Keratinocyte (primary cell): ENCODE measurements around the gene TRIM63. TPM values are rescaled to one million over a fixed set of nuclear protein-coding genes. Genes with fewer than 3 reads are reported as not detected.

ENCODE experiments used
- DNase-seq: peaks from one replicate; pipeline ENCODE4 v3.0.0-alpha.2; 2011; ENCODE audit warnings: low read depth, missing footprints, low spot score
- FAIRE-seq: peaks from 2 replicates; lab custom pipeline; 2011; peaks lifted over from hg19 to GRCh38; lab: Jason Lieb, UNC
- H2AFZ ChIP-seq: 2 replicates; pipeline ENCODE4 v1.6.0; 2012; ENCODE audit warnings: low read length, control low read depth, inconsistent platforms; ENCODE audit not compliant: control insufficient read depth
- H3K27ac ChIP-seq: 2 replicates; pipeline ENCODE4 v1.5.1; 2011; ENCODE audit warnings: low read length; ENCODE audit not compliant: control insufficient read depth, insufficient read depth
- H3K27me3 ChIP-seq: 3 replicates; pipeline ENCODE4 v1.6.0; 2011; ENCODE audit warnings: low read length; ENCODE audit not compliant: control insufficient read depth, insufficient read depth; ENCODE audit errors: extremely low read depth
- H3K36me3 ChIP-seq, 2 experiments: 2 replicates in 1 of 2; 3 replicates in 1 of 2; pipeline ENCODE4 v1.5.1; 2011; ENCODE audit warnings: low read length in 2 of 2, mild to moderate bottlenecking in 1 of 2; ENCODE audit not compliant: control insufficient read depth in 2 of 2, insufficient read depth in 2 of 2; ENCODE audit errors: extremely low read depth in 1 of 2
- H3K4me1 ChIP-seq: 3 replicates; pipeline ENCODE4 v1.5.1; 2011; ENCODE audit warnings: low read length; ENCODE audit not compliant: control insufficient read depth, insufficient read depth; ENCODE audit errors: extremely low read depth
- H3K4me2 ChIP-seq: 3 replicates; pipeline ENCODE4 v1.6.0; 2011; ENCODE audit warnings: low read depth, low read length; ENCODE audit not compliant: control insufficient read depth, insufficient read depth; ENCODE audit errors: extremely low read depth
- H3K4me3 ChIP-seq, 3 experiments: fragments of 200-600 bp in 1 of 3; sonication (generic) in 1 of 3; 2 replicates in 2 of 3; 3 replicates in 1 of 3; pipeline ENCODE4 v1.5.1; 2011 to 2016; ENCODE audit warnings: low read length in 3 of 3, mild to moderate bottlenecking in 3 of 3, control low read depth in 2 of 3, inconsistent platforms in 1 of 3, low read depth in 1 of 3, mixed read lengths in 1 of 3, mixed run types in 1 of 3, moderate library complexity in 1 of 3; ENCODE audit not compliant: control insufficient read depth in 2 of 3, insufficient read depth in 2 of 3; ENCODE audit errors: extremely low read depth in 1 of 3
- H3K79me2 ChIP-seq: 2 replicates; pipeline ENCODE4 v1.6.0; 2012; ENCODE audit warnings: low read length; ENCODE audit not compliant: control insufficient read depth, insufficient read depth
- H3K9ac ChIP-seq: 3 replicates; pipeline ENCODE4 v1.6.0; 2011; ENCODE audit warnings: low read length; ENCODE audit not compliant: control insufficient read depth, insufficient read depth; ENCODE audit errors: extremely low read depth
- H3K9me1 ChIP-seq: 3 replicates; pipeline ENCODE4 v1.6.0; 2011; ENCODE audit warnings: low read length; ENCODE audit not compliant: control insufficient read depth, insufficient read depth; ENCODE audit errors: extremely low read depth
- H3K9me3 ChIP-seq: 2 replicates; pipeline ENCODE4 v1.5.1; 2012; ENCODE audit warnings: low read depth, low read length; ENCODE audit not compliant: control insufficient read depth
- H4K20me1 ChIP-seq: 3 replicates; pipeline ENCODE4 v1.6.0; 2011; ENCODE audit warnings: low read length; ENCODE audit not compliant: control insufficient read depth, insufficient read depth; ENCODE audit errors: extremely low read depth
- EZH2 ChIP-seq: IDR thresholded peaks from one replicate; pipeline ENCODE4 v1.6.1; 2012; ENCODE audit warnings: inconsistent platforms, mild to moderate bottlenecking, low read length, moderate library complexity
- dilution Hi-C: fragments of 300-500 bp; cut with MboI; formaldehyde crosslinking; loops from one replicate; pipeline ENCODE4 v1.7.0; 2020; ENCODE audit warnings: low sequenced_read_pairs; ENCODE audit not compliant: extremely low pct_ligation_motif_present
- polyA plus RNA-seq, 5 experiments: library from polyadenylated mRNA; depleted of rRNA in 3 of 5; stranded (reverse) in 3 of 5; stranded (forward) in 1 of 5; unstranded in 1 of 5; fragments of >200 nt; gene quantifications; 1 replicate in 1 of 5; 2 replicates in 3 of 5; 3 replicates in 1 of 5; pipeline versions ENCODE4 v1.2.1 to v1.2.3, GENCODE V29; 2011 to 2012; ENCODE audit warnings: missing spikeins in 2 of 5, low read depth in 1 of 5, low replicate concordance in 1 of 5
- TF ChIP-seq, protein P1 (sequence below), 3 experiments: IDR thresholded peaks in 1 of 3; conservative IDR thresholded peaks in 1 of 3; optimal IDR thresholded peaks in 1 of 3; 2 replicates in 2 of 3; 3 replicates in 1 of 3; pipeline versions ENCODE3 to v1.5.1; 2011; ENCODE audit warnings: low read length in 3 of 3, mild to moderate bottlenecking in 3 of 3, moderate library complexity in 2 of 3, control low read depth in 1 of 3, inconsistent platforms in 1 of 3; ENCODE audit not compliant: insufficient read depth in 2 of 3; ENCODE audit errors: extremely low read depth in 1 of 3

TRIM63 gene
- polyA plus RNA-seq, 1 donor (not counting 4 experiments of a cell fraction or from before 2014, with no cell fraction given) = not detected

DNA sequence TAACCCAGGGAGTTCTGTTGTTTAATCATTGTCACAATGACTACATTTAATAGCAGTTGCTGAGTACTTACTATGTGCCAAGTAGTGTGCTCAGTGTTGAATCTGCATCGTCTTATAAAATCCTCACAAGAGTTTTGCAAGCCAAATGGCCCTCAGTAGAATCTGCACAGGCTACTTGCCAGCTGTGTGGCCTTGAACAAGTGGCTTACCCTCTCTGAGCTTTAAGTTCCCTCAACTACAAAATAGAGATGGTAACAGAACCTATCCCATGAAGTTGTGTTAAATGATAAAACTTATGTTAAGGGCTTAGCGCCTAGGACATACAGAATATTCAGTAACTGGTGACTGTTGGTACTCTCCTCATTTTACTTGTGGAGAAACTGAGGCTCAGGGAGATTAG, 12.4 kb downstream of the TRIM63 start:
- dilution Hi-C loops = no loop called here
- Histone ChIP-seq H3K9me1 (no peaks in the 10 kb centered on the region), H3K27me3 (peaks cover 26% of the 10 kb centered on the region), H3K4me3 (no peak overlapping the region), H4K20me1 (no peaks in the 10 kb centered on the region), H3K9ac (no peak overlapping the region), H3K36me3 (no peaks in the 10 kb centered on the region), H3K9me3 (no peaks in the 10 kb centered on the region), H3K79me2 (no peaks in the 10 kb centered on the region), H3K27ac (no peak overlapping the region), H3K4me2 (no peak overlapping the region), H2AFZ (no peak overlapping the region), H3K4me1 (no peaks in the 10 kb centered on the region)
- no peak for DNase-seq
- no peak for FAIRE-seq
- TF ChIP-seq, protein P1, sequence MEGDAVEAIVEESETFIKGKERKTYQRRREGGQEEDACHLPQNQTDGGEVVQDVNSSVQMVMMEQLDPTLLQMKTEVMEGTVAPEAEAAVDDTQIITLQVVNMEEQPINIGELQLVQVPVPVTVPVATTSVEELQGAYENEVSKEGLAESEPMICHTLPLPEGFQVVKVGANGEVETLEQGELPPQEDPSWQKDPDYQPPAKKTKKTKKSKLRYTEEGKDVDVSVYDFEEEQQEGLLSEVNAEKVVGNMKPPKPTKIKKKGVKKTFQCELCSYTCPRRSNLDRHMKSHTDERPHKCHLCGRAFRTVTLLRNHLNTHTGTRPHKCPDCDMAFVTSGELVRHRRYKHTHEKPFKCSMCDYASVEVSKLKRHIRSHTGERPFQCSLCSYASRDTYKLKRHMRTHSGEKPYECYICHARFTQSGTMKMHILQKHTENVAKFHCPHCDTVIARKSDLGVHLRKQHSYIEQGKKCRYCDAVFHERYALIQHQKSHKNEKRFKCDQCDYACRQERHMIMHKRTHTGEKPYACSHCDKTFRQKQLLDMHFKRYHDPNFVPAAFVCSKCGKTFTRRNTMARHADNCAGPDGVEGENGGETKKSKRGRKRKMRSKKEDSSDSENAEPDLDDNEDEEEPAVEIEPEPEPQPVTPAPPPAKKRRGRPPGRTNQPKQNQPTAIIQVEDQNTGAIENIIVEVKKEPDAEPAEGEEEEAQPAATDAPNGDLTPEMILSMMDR (optimal IDR thresholded peaks at IDR 0.05 in 1 of 3, IDR thresholded peaks at IDR 0.05 in 1 of 3, conservative IDR thresholded peaks at IDR 0.05 in 1 of 3; ENCODE audit: extremely low read depth in 1 of 3, insufficient read depth in 2 of 3, low read length in 3 of 3) = no peak
- no peak for TF ChIP-seq EZH2

DNA sequence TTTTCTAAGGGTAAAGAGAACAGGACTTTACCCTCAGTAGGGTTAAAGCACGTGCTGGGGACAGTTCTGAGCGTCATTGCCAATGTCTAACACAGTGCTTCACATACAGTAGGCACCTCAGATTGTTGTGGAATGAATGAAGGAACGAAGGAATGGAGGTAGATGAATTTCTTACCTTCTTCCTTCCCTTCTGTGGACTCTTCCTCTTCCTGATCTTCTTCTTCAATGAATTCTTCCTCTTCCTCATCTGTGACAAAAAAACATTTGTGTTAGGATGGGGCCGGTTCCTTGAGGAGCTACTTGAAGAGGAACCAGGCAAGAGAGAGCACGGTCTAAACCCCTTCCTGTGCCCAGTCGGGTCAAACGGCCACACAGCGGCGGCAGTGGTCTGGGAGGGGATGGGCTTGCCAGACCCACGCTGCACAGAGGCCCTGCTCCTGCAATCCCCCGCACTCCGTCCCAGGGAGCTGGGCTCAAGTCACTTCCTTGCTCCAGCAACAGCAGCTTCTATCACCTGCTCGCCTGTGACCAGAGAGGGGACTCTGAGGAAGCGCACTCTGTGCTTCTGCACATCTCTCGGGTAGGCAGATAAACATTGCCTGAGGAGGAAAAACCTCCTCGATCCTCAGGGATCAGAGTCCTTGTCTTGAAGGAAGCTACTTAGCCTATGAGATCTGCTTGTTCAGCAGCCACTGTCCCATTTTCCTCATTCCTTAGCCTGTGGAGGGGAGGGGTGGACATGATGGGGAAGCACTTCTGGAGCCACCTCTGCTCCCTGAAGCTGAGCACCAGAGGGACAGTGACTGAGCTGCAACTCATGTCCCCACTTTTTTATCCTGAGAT, 13.5 kb downstream of the TRIM63 start:
- Histone ChIP-seq H3K4me2 (no peak overlapping the region), H2AFZ (no peak overlapping the region), H3K36me3 (no peaks in the 10 kb centered on the region), H3K27me3 (peaks cover 31% of the 10 kb centered on the region), H3K4me3 (no peak overlapping the region), H3K9me3 (no peaks in the 10 kb centered on the region), H3K79me2 (no peaks in the 10 kb centered on the region), H4K20me1 (no peaks in the 10 kb centered on the region), H3K27ac (no peak overlapping the region), H3K4me1 (no peaks in the 10 kb centered on the region), H3K9ac (no peak overlapping the region), H3K9me1 (no peaks in the 10 kb centered on the region)
- DNase-seq = no peak
- FAIRE-seq = no peak
- dilution Hi-C loops = no loop called here
- TF ChIP-seq EZH2 = no peak
- TF ChIP-seq, protein P1 (optimal IDR thresholded peaks at IDR 0.05 in 1 of 3, IDR thresholded peaks at IDR 0.05 in 1 of 3, conservative IDR thresholded peaks at IDR 0.05 in 1 of 3; ENCODE audit: extremely low read depth in 1 of 3, insufficient read depth in 2 of 3, low read length in 3 of 3) = no peak
